Measurements from ENCODE around the gene ATP2B2. TPM values are rescaled to one million over a fixed set of nuclear protein-coding genes. Genes with fewer than 3 reads are reported as not detected.
A peak's percentile ranks its signal among the peaks of the same experiment; 100 is the strongest.

The ATP2B2 gene
- total and polyA plus RNA-seq, 9 of the 15 experiments (the other 6 are each of a cell fraction or from before 2014, with no cell fraction given): 0.06 TPM; not detected in 8

GRCh38 chr3:10459954-10460754, 45.2 kb downstream of the ATP2B2 start (continued):
- TF ChIP-seq UBTF (IDR thresholded peaks at IDR 0.05; ENCODE audit: borderline replicate concordance in 1 of 2, low read depth in 2 of 2, low read length in 2 of 2) (no peak), SAFB2 (IDR thresholded peaks at IDR 0.05; ENCODE audit: borderline replicate concordance, low read depth, low read length, severe bottlenecking) (no peak), HNRNPK (IDR thresholded peaks at IDR 0.05; ENCODE audit: low read depth, low read length, poor library complexity, severe bottlenecking) (no peak), NCOA6 (IDR thresholded peaks at IDR 0.05) (peak; percentile 98), MEIS2 (IDR thresholded peaks at IDR 0.05; ENCODE audit: partially characterized antibody) (peak; percentile 3), GABPA (tag; conservative IDR thresholded peaks at IDR 0.05; ENCODE audit: low read depth) (no peak), KAT8 (IDR thresholded peaks at IDR 0.05; ENCODE audit: low read depth) (no peak), CREB1 (IDR thresholded peaks at IDR 0.05) (no peak), CREB1 (CRISPR knock-in tag; IDR thresholded peaks at IDR 0.05) (peak; percentile 83), ZNF589 (CRISPR knock-in tag; IDR thresholded peaks at IDR 0.05; ENCODE audit: low read depth) (0 out of 2 replicates have a peak, but pooled peaks have one; percentile 77), ZNF778 (CRISPR knock-in tag; IDR thresholded peaks at IDR 0.05) (no peak), ZNF24 (IDR thresholded peaks at IDR 0.05) (peak; percentile 84; the same call in 1 of the 2 replicates), NR1H2 (CRISPR knock-in tag; IDR thresholded peaks at IDR 0.05) (no peak), POLR2A (conservative IDR thresholded peaks at IDR 0.05) (no peak), KHSRP (IDR thresholded peaks at IDR 0.05) (no peak), HDAC1 (IDR thresholded peaks at IDR 0.05) (peak in 1 of 2 experiments; percentile 100; a peak in 3 of 4 replicates), FOXJ2 (tag; IDR thresholded peaks at IDR 0.05) (no peak)
- TF ChIP-seq, protein P1, sequence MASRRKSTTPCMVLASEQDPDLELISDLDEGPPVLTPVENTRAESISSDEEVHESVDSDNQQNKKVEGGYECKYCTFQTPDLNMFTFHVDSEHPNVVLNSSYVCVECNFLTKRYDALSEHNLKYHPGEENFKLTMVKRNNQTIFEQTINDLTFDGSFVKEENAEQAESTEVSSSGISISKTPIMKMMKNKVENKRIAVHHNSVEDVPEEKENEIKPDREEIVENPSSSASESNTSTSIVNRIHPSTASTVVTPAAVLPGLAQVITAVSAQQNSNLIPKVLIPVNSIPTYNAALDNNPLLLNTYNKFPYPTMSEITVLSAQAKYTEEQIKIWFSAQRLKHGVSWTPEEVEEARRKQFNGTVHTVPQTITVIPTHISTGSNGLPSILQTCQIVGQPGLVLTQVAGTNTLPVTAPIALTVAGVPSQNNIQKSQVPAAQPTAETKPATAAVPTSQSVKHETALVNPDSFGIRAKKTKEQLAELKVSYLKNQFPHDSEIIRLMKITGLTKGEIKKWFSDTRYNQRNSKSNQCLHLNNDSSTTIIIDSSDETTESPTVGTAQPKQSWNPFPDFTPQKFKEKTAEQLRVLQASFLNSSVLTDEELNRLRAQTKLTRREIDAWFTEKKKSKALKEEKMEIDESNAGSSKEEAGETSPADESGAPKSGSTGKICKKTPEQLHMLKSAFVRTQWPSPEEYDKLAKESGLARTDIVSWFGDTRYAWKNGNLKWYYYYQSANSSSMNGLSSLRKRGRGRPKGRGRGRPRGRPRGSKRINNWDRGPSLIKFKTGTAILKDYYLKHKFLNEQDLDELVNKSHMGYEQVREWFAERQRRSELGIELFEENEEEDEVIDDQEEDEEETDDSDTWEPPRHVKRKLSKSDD (conservative IDR thresholded peaks at IDR 0.05; ENCODE audit: low read length): no peak
- TF ChIP-seq, protein P2, sequence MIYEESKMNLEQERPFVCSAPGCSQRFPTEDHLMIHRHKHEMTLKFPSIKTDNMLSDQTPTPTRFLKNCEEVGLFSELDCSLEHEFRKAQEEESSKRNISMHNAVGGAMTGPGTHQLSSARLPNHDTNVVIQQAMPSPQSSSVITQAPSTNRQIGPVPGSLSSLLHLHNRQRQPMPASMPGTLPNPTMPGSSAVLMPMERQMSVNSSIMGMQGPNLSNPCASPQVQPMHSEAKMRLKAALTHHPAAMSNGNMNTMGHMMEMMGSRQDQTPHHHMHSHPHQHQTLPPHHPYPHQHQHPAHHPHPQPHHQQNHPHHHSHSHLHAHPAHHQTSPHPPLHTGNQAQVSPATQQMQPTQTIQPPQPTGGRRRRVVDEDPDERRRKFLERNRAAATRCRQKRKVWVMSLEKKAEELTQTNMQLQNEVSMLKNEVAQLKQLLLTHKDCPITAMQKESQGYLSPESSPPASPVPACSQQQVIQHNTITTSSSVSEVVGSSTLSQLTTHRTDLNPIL (CRISPR knock-in tag; IDR thresholded peaks at IDR 0.05): no peak
